Hematopoietic multipotent progenitor cell treated with erythropoietin and hydrocortisone succinate and interleukin-3 and kit ligand, for 15 days (in vitro differentiated cells): Measurements from ENCODE around the gene PYHIN1.

Source experiments
- DNase-seq: peaks from one replicate; pipeline ENCODE4 v3.0.0-alpha.2; 2015; ENCODE audit warnings: low spot score

PYHIN1 gene

GRCh38 chr1:158931055-158931737 is at the start of gene PYHIN1:
Gene PYHIN1, plus strand, starts transcription at chr1:158931552. Its CDS starts 5,359 bp downstream, at chr1:158936911.
- DNase-seq: no peak

DNA sequence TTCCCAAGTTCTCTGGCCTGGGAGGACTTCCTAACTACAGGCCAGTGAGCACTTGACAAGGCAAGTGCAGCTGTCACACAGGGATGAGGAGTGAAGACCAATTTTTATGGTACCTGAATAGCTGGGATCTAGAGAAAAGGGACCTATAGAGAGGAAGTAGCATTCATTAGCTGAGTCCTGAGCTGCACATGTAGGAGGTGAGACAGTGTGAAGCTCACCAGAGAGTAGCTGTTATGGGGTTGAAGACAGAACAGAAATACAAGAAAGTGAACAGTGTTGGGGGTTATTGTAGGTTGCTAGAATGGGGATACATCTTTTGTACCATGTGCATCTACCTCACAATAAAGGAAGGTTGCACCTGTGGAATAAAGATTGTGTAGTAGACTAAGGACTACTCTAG is 37.7 kb upstream of the PYHIN1 start:
- no peak for DNase-seq

- no peak for DNase-seq
These were observed 32.6 kb upstream of the PYHIN1 start for GRCh38 chr1:158898722-158899121.

- DNase-seq: no peak
These were observed 29.7 kb upstream of the PYHIN1 start for GRCh38 chr1:158901623-158902022.

- no peak for DNase-seq
These were observed 15.3 kb upstream of the PYHIN1 start for GRCh38 chr1:158916085-158916484.

- no peak for DNase-seq
These were observed 6.7 kb upstream of the PYHIN1 start for GRCh38 chr1:158924677-158925076.

GRCh38 chr1:158930504-158930903 is 848 bp upstream of the PYHIN1 start:
- no peak for DNase-seq

DNA sequence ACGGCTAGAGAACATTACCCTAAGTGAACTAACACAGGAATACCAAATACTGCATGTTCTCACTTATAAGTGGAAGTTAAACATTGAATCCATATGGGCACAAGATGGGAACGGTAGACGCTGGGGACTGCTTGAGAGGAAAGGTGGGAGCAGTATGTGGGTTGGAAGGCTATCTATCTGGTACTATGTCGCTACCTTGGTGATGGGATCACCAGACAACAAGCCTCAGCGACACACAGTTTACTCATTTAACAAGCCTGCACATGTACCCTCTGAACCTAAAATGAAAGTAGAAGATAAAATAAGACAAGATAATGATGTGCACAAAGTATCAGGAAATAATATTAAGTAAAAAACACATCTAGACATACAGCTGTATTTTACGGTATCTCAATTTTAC is 819 bp downstream of the PYHIN1 start:
- DNase-seq: no peak

- no peak for DNase-seq
These were observed 2.3 kb downstream of the PYHIN1 start for GRCh38 chr1:158933621-158934020.

GRCh38 chr1:158939180-158939579 is 7.8 kb downstream of the PYHIN1 start:
- DNase-seq: no peak

DNA sequence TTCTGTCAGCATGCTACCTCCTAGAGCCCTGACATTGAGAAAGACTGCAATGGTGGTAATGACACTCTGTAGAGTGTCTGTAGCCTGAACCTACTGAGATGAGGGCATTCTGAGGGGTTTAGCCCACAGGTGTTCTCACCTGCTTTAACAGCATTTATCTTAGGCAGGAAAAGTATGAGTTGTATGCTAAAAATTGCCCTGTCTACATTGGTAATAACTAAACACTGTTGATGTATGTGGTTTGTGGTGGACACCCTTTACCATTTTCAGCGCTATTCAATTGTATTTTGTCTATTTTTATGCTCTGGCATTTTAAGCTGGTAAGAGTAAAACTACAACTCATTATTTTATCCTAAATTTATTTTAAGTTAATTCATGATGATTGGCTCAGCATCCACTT is 10.0 kb downstream of the PYHIN1 start:
- no peak for DNase-seq

- DNase-seq: no peak
These were observed 11.1 kb downstream of the PYHIN1 start for GRCh38 chr1:158942490-158942889.

- DNase-seq: no peak
These were observed 11.7 kb downstream of the PYHIN1 start for GRCh38 chr1:158943059-158943458.

- no peak for DNase-seq
These were observed 13.7 kb downstream of the PYHIN1 start for GRCh38 chr1:158945061-158945460.

DNA sequence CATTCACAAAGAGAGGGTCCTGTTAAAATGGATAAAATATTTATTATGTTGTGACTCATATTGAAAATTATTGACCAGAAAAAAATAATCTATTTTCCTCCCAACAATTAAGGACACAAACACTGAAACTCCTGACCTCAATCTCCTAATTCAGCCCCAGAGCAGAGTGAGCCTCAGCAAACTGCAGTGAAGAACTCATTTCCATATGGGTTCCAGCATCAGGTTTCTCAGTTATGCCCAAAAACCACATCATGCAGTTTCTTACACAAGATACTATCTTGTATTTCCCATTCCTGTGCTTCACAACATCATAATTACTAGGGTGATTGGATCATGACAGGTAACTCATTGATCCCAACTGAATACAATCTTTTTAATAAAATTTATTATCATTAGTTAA is 15.4 kb downstream of the PYHIN1 start:
- no peak for DNase-seq

DNA sequence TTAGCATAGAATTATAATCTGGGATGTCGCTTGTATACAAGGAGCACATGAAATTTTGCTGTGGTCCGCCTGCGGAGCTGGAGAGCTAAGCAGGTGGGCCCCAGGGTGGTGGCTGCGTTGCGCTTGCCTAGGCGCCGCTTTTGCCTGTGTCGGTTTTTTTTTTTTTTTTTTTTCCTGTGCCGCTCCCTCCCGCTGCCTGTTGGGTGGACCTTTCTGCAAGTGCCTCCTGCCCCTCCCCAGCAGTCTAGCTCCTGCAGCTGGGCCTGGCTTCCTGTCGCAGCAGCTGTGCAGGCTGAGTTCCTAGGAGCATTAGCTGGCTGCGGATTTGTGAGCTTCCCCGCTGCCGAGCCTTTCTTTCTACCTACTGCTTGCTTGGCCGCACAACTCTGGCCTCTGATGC is 20.6 kb downstream of the PYHIN1 start:
- no peak for DNase-seq

DNA sequence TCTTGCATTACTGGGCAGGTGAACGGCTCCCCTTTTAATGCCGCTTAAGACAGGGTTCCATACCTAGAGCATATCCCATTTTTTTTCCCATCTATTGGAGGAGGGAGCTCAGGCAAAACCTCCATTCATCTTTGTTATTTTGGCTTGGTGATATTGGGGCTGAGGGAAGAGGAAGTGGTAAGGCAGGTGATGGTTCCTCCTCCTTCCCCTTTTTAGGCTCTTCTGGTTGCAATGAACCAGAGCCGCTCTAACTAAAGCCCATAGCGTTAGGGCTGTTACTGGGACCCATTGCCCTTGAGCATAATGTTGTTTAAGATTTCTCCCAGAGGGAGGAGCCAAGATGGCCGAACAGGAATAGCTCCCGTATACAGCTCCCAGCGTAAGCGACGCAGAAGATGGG is 21.1 kb downstream of the PYHIN1 start:
- DNase-seq: no peak

- DNase-seq: no peak
These were observed 29.8 kb downstream of the PYHIN1 start for GRCh38 chr1:158961178-158961577.

- DNase-seq: no peak
These were observed 31.6 kb downstream of the PYHIN1 start for GRCh38 chr1:158962983-158963382.

DNA sequence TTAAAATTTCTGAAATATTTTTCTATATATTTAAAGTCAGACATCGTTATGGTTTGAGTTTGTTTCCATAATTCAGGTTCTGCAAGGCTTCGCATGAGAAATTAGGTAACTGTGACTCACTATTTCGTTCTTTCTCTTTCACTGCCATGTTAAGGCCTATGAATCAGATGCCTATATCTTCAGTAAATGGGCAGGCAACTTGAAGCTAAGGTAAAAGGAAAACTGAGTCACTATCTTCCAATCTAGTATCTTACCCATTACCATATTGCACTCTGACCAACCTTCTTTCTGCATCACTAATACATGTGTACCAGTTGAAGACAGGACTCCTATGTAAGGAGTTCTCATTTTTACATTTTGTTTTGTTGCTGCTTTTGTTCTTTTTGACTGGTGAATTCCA is 37.8 kb downstream of the PYHIN1 start:
- DNase-seq: no peak

DNA sequence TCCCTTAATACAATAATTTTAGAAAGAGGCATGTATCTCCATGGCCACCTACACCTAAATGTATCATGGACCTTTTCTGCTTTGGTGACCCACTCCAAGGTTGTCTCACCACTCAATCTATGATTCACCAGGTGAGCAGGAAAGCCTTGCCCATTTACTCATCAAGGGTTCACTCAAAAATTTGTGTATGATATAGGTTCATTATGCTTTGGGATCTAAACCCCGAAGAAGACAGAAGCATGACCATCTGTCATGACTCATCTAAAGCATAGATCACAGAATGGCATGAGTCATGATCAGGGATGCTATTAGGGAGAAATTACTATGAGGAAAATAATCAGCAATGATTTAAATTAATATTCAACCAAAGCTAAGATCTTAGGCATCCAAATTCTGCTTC is 38.5 kb downstream of the PYHIN1 start:
- DNase-seq: no peak

DNA sequence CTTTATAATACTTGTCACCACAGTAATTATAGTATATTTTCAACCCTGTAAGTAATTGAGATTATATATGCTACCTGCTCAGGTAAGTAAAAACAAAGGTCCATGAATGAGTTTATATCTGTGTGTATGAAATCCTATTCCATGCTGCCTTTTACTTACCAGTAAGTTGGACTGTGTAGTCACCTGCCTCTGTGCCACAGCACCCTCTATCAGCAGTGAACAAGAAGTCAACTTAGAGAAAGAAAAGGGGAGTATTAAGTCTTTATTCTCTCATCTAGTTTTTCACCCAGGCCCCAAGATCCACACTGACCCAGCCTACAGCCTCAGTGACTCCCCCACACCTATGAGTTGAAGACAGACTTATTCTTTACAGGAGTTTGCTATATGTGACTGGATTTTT is 41.5 kb downstream of the PYHIN1 start:
- peak; percentile 17 for DNase-seq

GRCh38 chr1:158976219-158976618 is 44.9 kb downstream of the PYHIN1 start:
- DNase-seq: no peak

DNA sequence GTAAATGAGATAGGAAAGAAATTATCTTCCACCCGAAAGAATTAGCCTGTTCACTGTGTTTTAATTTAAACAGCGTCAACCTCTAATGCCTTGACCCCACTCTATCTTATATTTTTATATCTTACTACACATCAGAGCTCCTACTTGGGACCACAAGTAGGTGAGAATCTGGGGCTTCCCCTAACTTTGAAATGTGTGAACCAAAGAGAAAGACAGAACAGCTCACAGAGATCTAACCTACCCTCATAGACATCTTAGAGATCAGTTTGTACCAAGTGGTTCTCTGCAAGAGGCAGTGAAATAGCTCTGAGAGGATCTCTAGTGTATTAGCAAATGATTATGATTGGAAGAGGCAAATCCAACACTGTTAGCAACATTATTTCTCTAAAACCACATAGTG is 47.4 kb downstream of the PYHIN1 start:
- no peak for DNase-seq

DNA sequence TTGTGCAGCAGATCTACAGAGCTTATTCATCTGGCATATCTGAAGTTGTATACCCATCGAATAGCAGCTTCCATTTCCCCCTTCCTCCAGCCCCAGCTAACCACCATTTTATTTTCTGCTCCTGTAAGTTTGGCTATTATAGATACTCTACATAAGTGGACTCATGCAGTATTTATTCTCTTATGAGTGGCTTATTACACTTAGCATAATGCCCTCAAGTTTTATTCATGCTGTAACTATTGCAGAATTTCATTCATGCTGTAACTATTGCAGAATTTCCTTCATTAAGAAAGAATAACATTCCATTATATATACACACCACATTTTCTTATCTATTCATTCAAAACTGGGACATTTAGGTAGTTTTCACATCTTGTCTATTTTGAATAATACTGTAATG is 47.9 kb downstream of the PYHIN1 start:
- DNase-seq: no peak
